ENCODE results near the gene CISH. TPM values are rescaled to one million over a fixed set of nuclear protein-coding genes. Genes with fewer than 3 reads are reported as not detected.
A peak's percentile ranks its signal among the peaks of the same experiment; 100 is the strongest.

Gene CISH
- total and polyA plus RNA-seq, 9 of the 15 experiments (the other 6 are each of a cell fraction or from before 2014, with no cell fraction given): 1.7 to 47.7 (median 18.3) TPM

GRCh38 chr3:50600841-50601591 is 10.6 kb downstream of the CISH start (continued):
- TF ChIP-seq HINFP (tag; conservative IDR thresholded peaks at IDR 0.05; ENCODE audit: low read depth): no peak
- TF ChIP-seq PML (IDR thresholded peaks at IDR 0.05; ENCODE audit: low read length): no peak
- TF ChIP-seq ZNF830 (CRISPR knock-in tag; IDR thresholded peaks at IDR 0.05): no peak
- no peak for TF ChIP-seq STAT6 (CRISPR knock-in tag; IDR thresholded peaks at IDR 0.05)
- no peak for TF ChIP-seq NFE2 (IDR thresholded peaks at IDR 0.05; ENCODE audit: low read depth)
- no peak for TF ChIP-seq ZNF146 (CRISPR knock-in tag; IDR thresholded peaks at IDR 0.05; ENCODE audit: unreplicated experiment)
- no peak for TF ChIP-seq SRSF3 (IDR thresholded peaks at IDR 0.05; ENCODE audit: insufficient read depth, low read length)
- peak; percentile 75 for TF ChIP-seq NCOR1 (IDR thresholded peaks at IDR 0.05)
- peak in 1 of 2 experiments; percentile 61; a peak in 2 of 4 replicates for TF ChIP-seq UBTF (IDR thresholded peaks at IDR 0.05; ENCODE audit: borderline replicate concordance in 1 of 2, low read depth in 2 of 2, low read length in 2 of 2)
- no peak for TF ChIP-seq OTX1 (CRISPR knock-in tag; IDR thresholded peaks at IDR 0.05)
- peak; percentile 46; the same call in 1 of the 2 replicates for TF ChIP-seq POLR2AphosphoS5 (IDR thresholded peaks at IDR 0.05; ENCODE audit: control insufficient read depth, insufficient read depth, low read depth, low read length)
- TF ChIP-seq FIP1L1 (IDR thresholded peaks at IDR 0.05; ENCODE audit: low read depth, low read length, poor library complexity, severe bottlenecking): no peak
- TF ChIP-seq CBX2 (IDR thresholded peaks at IDR 0.05; ENCODE audit: insufficient read depth, low read length, poor library complexity, severe bottlenecking): no peak
- TF ChIP-seq POLR2B (IDR thresholded peaks at IDR 0.05; ENCODE audit: low read depth, partially characterized antibody): no peak
- no peak for TF ChIP-seq TFAM (CRISPR knock-in tag; conservative IDR thresholded peaks at IDR 0.05)
- TF ChIP-seq JUND (IDR thresholded peaks at IDR 0.05; ENCODE audit: borderline replicate concordance, low read depth, low read length): peak; percentile 46; the same call in 1 of the 2 replicates
- peak; percentile 63; the same call in 1 of the 3 replicates for TF ChIP-seq JUND (tag; IDR thresholded peaks at IDR 0.05; ENCODE audit: borderline replicate concordance, low read depth, low read length)
- peak; percentile 72 for TF ChIP-seq ZKSCAN8 (CRISPR knock-in tag; IDR thresholded peaks at IDR 0.05)
- no peak for TF ChIP-seq KHSRP (IDR thresholded peaks at IDR 0.05)
- TF ChIP-seq ZNF384 (IDR thresholded peaks at IDR 0.05; ENCODE audit: low read depth, low read length): no peak
- no peak for TF ChIP-seq E2F4 (CRISPR knock-in tag; IDR thresholded peaks at IDR 0.05; ENCODE audit: low read depth)

Data from K562 (cell line).